HepG2 (cell line): ENCODE data around the gene SHISA6. TPM values are rescaled to one million over a fixed set of nuclear protein-coding genes. Genes with fewer than 3 reads are reported as not detected.

ENCODE experiments used
- ATAC-seq: fragments of 200-7000 bp; cut with Tn5 transposase; 3 replicates; pipeline ENCODE4 v1.9.1; 2020; ENCODE audit warnings: mild to moderate bottlenecking, moderate library complexity
- BruUV-seq: library from RNA; stranded (reverse); fragments of 400-500 nt; replicated peaks from 2 replicates; lab custom pipeline; 2021; lab: Mats Ljungman, UMichigan
- CTCF ChIA-PET: fragments of 300-600 bp; formaldehyde crosslinking; extraction: SDS; loops from one replicate; lab custom pipeline; 2021; ENCODE audit warnings: low total read pairs, inconsistent platforms, low intra/inter-chr PET ratio; lab: Yijun Ruan, JAX
- POLR2A ChIA-PET: fragments of 350-600 bp; sonication (Branson Sonifier 250); formaldehyde crosslinking; loops from one replicate; lab custom pipeline; 2020; ENCODE audit warnings: antibody characterized with exemption, inconsistent platforms; lab: Yijun Ruan, JAX
- DNase-seq: peaks from one replicate; pipeline ENCODE4 v3.0.0-alpha.2; 2015; ENCODE audit warnings: low spot score
- FAIRE-seq: peaks from 3 replicates; lab custom pipeline; 2011; peaks lifted over from hg19 to GRCh38; lab: Jason Lieb, UNC
- H2AFZ ChIP-seq: one replicate; pipeline ENCODE4 v1.6.1; 2011; ENCODE audit warnings: low read length, inconsistent platforms
- H3K27ac ChIP-seq: fragments of 300-600 bp; 3 replicates; pipeline ENCODE4 v1.8.0; 2011; ENCODE audit warnings: mixed run types, mild to moderate bottlenecking, mixed read lengths, low read length, inconsistent platforms; ENCODE audit not compliant: insufficient read depth; ENCODE audit errors: extremely low read length
- H3K27me3 ChIP-seq, 2 experiments: fragments of 200-600 bp in 1 of 2; 2 replicates in 1 of 2; 3 replicates in 1 of 2; pipeline versions ENCODE4 v1.6.0 to v1.8.0; 2011; ENCODE audit warnings: low read length in 2 of 2, mild to moderate bottlenecking in 2 of 2, moderate library complexity in 2 of 2, inconsistent platforms in 1 of 2; ENCODE audit not compliant: insufficient read depth in 2 of 2, control insufficient read depth in 1 of 2
- H3K36me3 ChIP-seq, 2 experiments: fragments of 200-600 bp in 1 of 2; replicated peaks in 1 of 2; 2 replicates in 1 of 2; 3 replicates in 1 of 2; pipeline versions ENCODE4 v1.5.1 to v1.8.0; 2011; ENCODE audit warnings: low read length in 2 of 2, inconsistent platforms in 1 of 2; ENCODE audit not compliant: insufficient read depth in 2 of 2, control insufficient read depth in 1 of 2
- H3K4me1 ChIP-seq: 2 replicates; pipeline ENCODE4 v1.5.1; 2012; ENCODE audit warnings: low read length, inconsistent platforms; ENCODE audit not compliant: insufficient read depth
- H3K4me2 ChIP-seq: 2 replicates; pipeline ENCODE4 v1.6.0; 2011; ENCODE audit warnings: low read depth, low read length, inconsistent platforms
- H3K4me3 ChIP-seq, 3 experiments: fragments of 200-600 bp in 1 of 3; sonication (generic), shearing (Covaris generic) in 1 of 3; replicated peaks in 1 of 3; 2 replicates each; pipeline ENCODE4 v1.5.1; 2011 to 2016; ENCODE audit warnings: low read length in 3 of 3, inconsistent platforms in 2 of 3, low read depth in 2 of 3, mild to moderate bottlenecking in 2 of 3, control low read depth in 1 of 3, mixed read lengths in 1 of 3; ENCODE audit not compliant: insufficient read depth in 1 of 3
- H3K79me2 ChIP-seq: one replicate; pipeline ENCODE4 v1.6.1; 2011; ENCODE audit warnings: low read length, inconsistent platforms; ENCODE audit not compliant: insufficient read depth
- H3K9ac ChIP-seq: 2 replicates; pipeline ENCODE4 v1.6.0; 2011; ENCODE audit warnings: mild to moderate bottlenecking, low read depth, low read length, inconsistent platforms; ENCODE audit not compliant: insufficient read depth
- H3K9me3 ChIP-seq: 2 replicates; pipeline ENCODE4 v1.5.1; 2012; ENCODE audit warnings: mild to moderate bottlenecking, low read length
- H4K20me1 ChIP-seq: 2 replicates; pipeline ENCODE4 v1.6.0; 2011; ENCODE audit warnings: inconsistent platforms, mild to moderate bottlenecking, low read length, moderate library complexity; ENCODE audit not compliant: insufficient read depth
- CSRNP1 ChIP-seq: sonication (generic); formaldehyde crosslinking; IDR thresholded peaks from 2 replicates; pipeline ENCODE4 v1.8.1; 2023; ENCODE audit warnings: mild to moderate bottlenecking, missing genetic modification reagents
- SMARCE1 ChIP-seq: fragments of 450-650 bp; IDR thresholded peaks from 2 replicates; pipeline ENCODE4 v1.6.1; 2017; ENCODE audit warnings: borderline replicate concordance
- TIGD3 ChIP-seq: sonication (generic); formaldehyde crosslinking; IDR thresholded peaks from 2 replicates; pipeline ENCODE4 v1.5.1; 2020; ENCODE audit warnings: mild to moderate bottlenecking, missing genetic modification reagents, borderline replicate concordance
- ZHX1 ChIP-seq: sonication (generic); formaldehyde crosslinking; IDR thresholded peaks from 2 replicates; pipeline ENCODE4 v1.8.1; 2022; ENCODE audit warnings: low read depth, mild to moderate bottlenecking, missing genetic modification reagents
- ZNF235 ChIP-seq: sonication (generic); formaldehyde crosslinking; IDR thresholded peaks from 2 replicates; pipeline ENCODE4 v1.8.1; 2023; ENCODE audit warnings: mild to moderate bottlenecking, missing genetic modification reagents, borderline replicate concordance
- ZNF432 ChIP-seq: sonication (generic); formaldehyde crosslinking; IDR thresholded peaks from 2 replicates; pipeline ENCODE4 v1.5.0; 2020; ENCODE audit warnings: missing genetic modification reagents, mild to moderate bottlenecking, borderline replicate concordance
- WGBS: methylation state at CpG from one replicate; pipeline ENCODE4 v1.1.6; 2017; ENCODE audit warnings: low lambda C conversion rate; 5-methylcytosine and 5-hydroxymethylcytosine counted together
- in situ Hi-C: cut with HindIII; loops from 2 replicates; pipeline ENCODE4 v1.10.0; 2017; ENCODE audit warnings: low pct_unique_long_range_greater_than_20kb; ENCODE audit not compliant: extremely low pct_ligation_motif_present
- intact Hi-C: fragments of 100-400 bp; cut with micrococcal nuclease; formaldehyde crosslinking; loops from one replicate; pipeline ENCODE4 v1.10.0; 2022; ENCODE audit not compliant: unreplicated experiment
- polyA plus RNA-seq, 8 experiments: library from polyadenylated mRNA; depleted of rRNA in 3 of 8; stranded (reverse) in 7 of 8; unstranded in 1 of 8; fragments of >200 nt; fragmentation: Illumina TruSeq in 4 of 8; extraction: Trizol in 4 of 8; gene quantifications; 2 replicates each; pipeline versions ENCODE4 v1.2.1 to v1.2.3, GENCODE V29; 2011 to 2016; ENCODE audit warnings: low read depth in 4 of 8, missing spikeins in 1 of 8, mixed read lengths in 1 of 8; ENCODE audit not compliant: insufficient read depth in 1 of 8
- total RNA-seq, 5 experiments: library from RNA; depleted of rRNA; stranded (reverse); fragments of >200 nt; fragmentation: Illumina TruSeq; extraction: Trizol; gene quantifications; 2 replicates each; pipeline ENCODE4 v1.2.3, GENCODE V29; 2016; ENCODE audit warnings: low read depth in 1 of 5
- TF ChIP-seq, protein P1 (sequence below): sonication (generic); formaldehyde crosslinking; IDR thresholded peaks from 2 replicates; pipeline ENCODE4 v1.4.0; 2020; ENCODE audit warnings: missing genetic modification reagents
- TF ChIP-seq, protein P2 (sequence below): sonication (generic); formaldehyde crosslinking; IDR thresholded peaks from 2 replicates; pipeline ENCODE4 v1.4.0; 2020; ENCODE audit warnings: missing genetic modification reagents

Gene SHISA6
- total and polyA plus RNA-seq, 2 of the 13 experiments (the other 11 are each of a cell fraction or from before 2014, with no cell fraction given): not detected

- peaks cover 0 to 21% of the 10 kb centered on the region in 2 experiments; a peak in 2 of 5 replicates for H3K27me3 ChIP-seq
- FAIRE-seq: no peak
- H3K4me1 ChIP-seq: no peaks in the 10 kb centered on the region
- no peaks in the 10 kb centered on the region for H3K36me3 ChIP-seq
- no peak overlapping the region for H3K4me2 ChIP-seq
- CTCF ChIA-PET: no interaction called here
- no peak for ATAC-seq
- no peak overlapping the region for H3K9ac ChIP-seq
- no TSS peak for BruUV-seq
- POLR2A ChIA-PET: no interaction called here
- no peak overlapping the region for H3K27ac ChIP-seq
- 0% methylated on average over 3 of the region's 3 CpGs for WGBS
- no peak for DNase-seq
- in situ Hi-C loops (no loop called here), intact Hi-C loops (no loop called here)
- H4K20me1 ChIP-seq: no peaks in the 10 kb centered on the region
- H3K4me3 ChIP-seq: no peak overlapping the region
- H3K79me2 ChIP-seq: no peaks in the 10 kb centered on the region
- no peak overlapping the region for H2AFZ ChIP-seq
- H3K9me3 ChIP-seq: no peaks in the 10 kb centered on the region
- no peak for TF ChIP-seq SMARCE1
- no peak for TF ChIP-seq ZHX1 (CRISPR knock-in tag)
- TF ChIP-seq, protein P1, sequence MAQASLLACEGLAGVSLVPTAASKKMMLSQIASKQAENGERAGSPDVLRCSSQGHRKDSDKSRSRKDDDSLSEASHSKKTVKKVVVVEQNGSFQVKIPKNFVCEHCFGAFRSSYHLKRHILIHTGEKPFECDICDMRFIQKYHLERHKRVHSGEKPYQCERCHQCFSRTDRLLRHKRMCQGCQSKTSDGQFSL (CRISPR knock-in tag): no peak
- no peak for TF ChIP-seq CSRNP1
- TF ChIP-seq, protein P2, sequence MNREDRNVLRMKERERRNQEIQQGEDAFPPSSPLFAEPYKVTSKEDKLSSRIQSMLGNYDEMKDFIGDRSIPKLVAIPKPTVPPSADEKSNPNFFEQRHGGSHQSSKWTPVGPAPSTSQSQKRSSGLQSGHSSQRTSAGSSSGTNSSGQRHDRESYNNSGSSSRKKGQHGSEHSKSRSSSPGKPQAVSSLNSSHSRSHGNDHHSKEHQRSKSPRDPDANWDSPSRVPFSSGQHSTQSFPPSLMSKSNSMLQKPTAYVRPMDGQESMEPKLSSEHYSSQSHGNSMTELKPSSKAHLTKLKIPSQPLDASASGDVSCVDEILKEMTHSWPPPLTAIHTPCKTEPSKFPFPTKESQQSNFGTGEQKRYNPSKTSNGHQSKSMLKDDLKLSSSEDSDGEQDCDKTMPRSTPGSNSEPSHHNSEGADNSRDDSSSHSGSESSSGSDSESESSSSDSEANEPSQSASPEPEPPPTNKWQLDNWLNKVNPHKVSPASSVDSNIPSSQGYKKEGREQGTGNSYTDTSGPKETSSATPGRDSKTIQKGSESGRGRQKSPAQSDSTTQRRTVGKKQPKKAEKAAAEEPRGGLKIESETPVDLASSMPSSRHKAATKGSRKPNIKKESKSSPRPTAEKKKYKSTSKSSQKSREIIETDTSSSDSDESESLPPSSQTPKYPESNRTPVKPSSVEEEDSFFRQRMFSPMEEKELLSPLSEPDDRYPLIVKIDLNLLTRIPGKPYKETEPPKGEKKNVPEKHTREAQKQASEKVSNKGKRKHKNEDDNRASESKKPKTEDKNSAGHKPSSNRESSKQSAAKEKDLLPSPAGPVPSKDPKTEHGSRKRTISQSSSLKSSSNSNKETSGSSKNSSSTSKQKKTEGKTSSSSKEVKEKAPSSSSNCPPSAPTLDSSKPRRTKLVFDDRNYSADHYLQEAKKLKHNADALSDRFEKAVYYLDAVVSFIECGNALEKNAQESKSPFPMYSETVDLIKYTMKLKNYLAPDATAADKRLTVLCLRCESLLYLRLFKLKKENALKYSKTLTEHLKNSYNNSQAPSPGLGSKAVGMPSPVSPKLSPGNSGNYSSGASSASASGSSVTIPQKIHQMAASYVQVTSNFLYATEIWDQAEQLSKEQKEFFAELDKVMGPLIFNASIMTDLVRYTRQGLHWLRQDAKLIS (CRISPR knock-in tag): no peak
- no peak for TF ChIP-seq ZNF235
- no peak for TF ChIP-seq TIGD3 (CRISPR knock-in tag)
- no peak for TF ChIP-seq ZNF432
Observed at GRCh38 chr17:11372692-11373091, 131.7 kb downstream of the SHISA6 start.
